PC-3 (cell line): Measurements from ENCODE around the gene BCAS1. TPM values are rescaled to one million over a fixed set of nuclear protein-coding genes. Genes with fewer than 3 reads are reported as not detected.

Source experiments
- ATAC-seq: fragments of 200-7000 bp; cut with Tn5 transposase; 2 replicates; pipeline ENCODE4 v1.9.1; 2020; ENCODE audit warnings: mild to moderate bottlenecking, moderate library complexity
- BruUV-seq: library from RNA; stranded (reverse); fragments of 400-500 nt; replicated peaks from 2 replicates; lab custom pipeline; 2021; lab: Mats Ljungman, UMichigan
- CTCF ChIA-PET: fragments of 300-600 bp; sonication (Branson Sonifier 250); formaldehyde crosslinking; loops from one replicate; lab custom pipeline; 2022; ENCODE audit warnings: antibody characterized with exemption; lab: Charles Lee
- POLR2A ChIA-PET: fragments of 300-600 bp; sonication (Branson Sonifier 250); formaldehyde crosslinking; loops from one replicate; lab custom pipeline; 2022; ENCODE audit warnings: antibody characterized with exemption; ENCODE audit not compliant: unreplicated experiment; lab: Charles Lee
- DNase-seq: peaks from one replicate; pipeline ENCODE4 v3.0.0-alpha.2; 2015
- H2AFZ ChIP-seq: fragments of 300-600 bp; sonication (generic); 2 replicates; pipeline ENCODE4 v1.6.0; 2016; ENCODE audit warnings: antibody characterized with exemption, low read length
- H3F3A ChIP-seq: fragments of 300-600 bp; sonication (generic); one replicate; pipeline ENCODE4 v1.6.0; 2017; ENCODE audit warnings: antibody characterized with exemption, low read length, control low read depth, mild to moderate bottlenecking; ENCODE audit not compliant: unreplicated experiment
- H3K27ac ChIP-seq: fragments of 300-600 bp; sonication (generic); 2 replicates; pipeline ENCODE4 v1.5.1; 2016; ENCODE audit warnings: mild to moderate bottlenecking, low read length
- H3K27me3 ChIP-seq: fragments of 300-600 bp; sonication (generic); 2 replicates; pipeline ENCODE4 v1.6.1; 2016; ENCODE audit warnings: low read length, mixed read lengths
- H3K36me3 ChIP-seq: fragments of 300-600 bp; sonication (generic); 2 replicates; pipeline ENCODE4 v1.6.1; 2016; ENCODE audit warnings: low read depth, mixed run types, low read length, mixed read lengths
- H3K4me1 ChIP-seq: fragments of 300-600 bp; sonication (generic); 2 replicates; pipeline ENCODE4 v1.5.1; 2016; ENCODE audit warnings: low read length; ENCODE audit not compliant: insufficient read depth
- H3K4me2 ChIP-seq: fragments of 300-600 bp; sonication (generic); 2 replicates; pipeline ENCODE4 v1.6.0; 2016; ENCODE audit warnings: low read length
- H3K4me3 ChIP-seq: fragments of 300-600 bp; sonication (generic); 2 replicates; pipeline ENCODE4 v1.5.1; 2016; ENCODE audit warnings: mild to moderate bottlenecking, low read length, mixed read lengths
- H3K79me2 ChIP-seq: fragments of 300-600 bp; sonication (generic); 2 replicates; pipeline ENCODE4 v1.6.1; 2017; ENCODE audit warnings: low read length, mixed read lengths
- H3K9ac ChIP-seq: fragments of 300-600 bp; sonication (generic); 2 replicates; pipeline ENCODE4 v1.6.0; 2016; ENCODE audit warnings: mild to moderate bottlenecking, low read length
- H3K9me2 ChIP-seq: fragments of 300-600 bp; sonication (generic); replicated peaks from 2 replicates; pipeline ENCODE4 v1.6.1; 2016; ENCODE audit warnings: mixed run types, low read length, mixed read lengths
- H3K9me3 ChIP-seq: fragments of 300-600 bp; sonication (generic); 2 replicates; pipeline ENCODE4 v1.6.1; 2016; ENCODE audit warnings: low read length, mixed read lengths
- H4K20me1 ChIP-seq: fragments of 300-600 bp; sonication (generic); 2 replicates; pipeline ENCODE4 v1.6.1; 2016; ENCODE audit warnings: low read length, mixed read lengths
- EZH2 ChIP-seq: fragments of 300-600 bp; sonication (generic); IDR thresholded peaks from one replicate; pipeline ENCODE4 v1.6.1; 2017; ENCODE audit warnings: antibody characterized with exemption, mild to moderate bottlenecking, low read length; ENCODE audit not compliant: unreplicated experiment
- EZH2phosphoT487 ChIP-seq: fragments of 300-600 bp; sonication (generic); IDR thresholded peaks from 2 replicates; pipeline ENCODE4 v1.6.1; 2018; ENCODE audit warnings: mild to moderate bottlenecking, antibody characterized with exemption, low read length, borderline replicate concordance
- intact Hi-C: fragments of 100-400 bp; cut with micrococcal nuclease; formaldehyde crosslinking; loops from 2 replicates; pipeline ENCODE4 v1.9.0; 2023
- total RNA-seq: library from RNA; depleted of rRNA; stranded (reverse); fragments of >200 nt; gene quantifications from 2 replicates; pipeline ENCODE4 v1.2.3, GENCODE V29; 2014
- TF ChIP-seq, protein P1 (sequence below): fragments of 300-600 bp; sonication (generic); conservative IDR thresholded peaks from 2 replicates; pipeline ENCODE4 v1.5.1; 2017; ENCODE audit warnings: antibody characterized with exemption, low read depth, mild to moderate bottlenecking, low read length

Gene BCAS1
- total RNA-seq, 1 experiment from 2014 or later = 0.18 TPM

DNA sequence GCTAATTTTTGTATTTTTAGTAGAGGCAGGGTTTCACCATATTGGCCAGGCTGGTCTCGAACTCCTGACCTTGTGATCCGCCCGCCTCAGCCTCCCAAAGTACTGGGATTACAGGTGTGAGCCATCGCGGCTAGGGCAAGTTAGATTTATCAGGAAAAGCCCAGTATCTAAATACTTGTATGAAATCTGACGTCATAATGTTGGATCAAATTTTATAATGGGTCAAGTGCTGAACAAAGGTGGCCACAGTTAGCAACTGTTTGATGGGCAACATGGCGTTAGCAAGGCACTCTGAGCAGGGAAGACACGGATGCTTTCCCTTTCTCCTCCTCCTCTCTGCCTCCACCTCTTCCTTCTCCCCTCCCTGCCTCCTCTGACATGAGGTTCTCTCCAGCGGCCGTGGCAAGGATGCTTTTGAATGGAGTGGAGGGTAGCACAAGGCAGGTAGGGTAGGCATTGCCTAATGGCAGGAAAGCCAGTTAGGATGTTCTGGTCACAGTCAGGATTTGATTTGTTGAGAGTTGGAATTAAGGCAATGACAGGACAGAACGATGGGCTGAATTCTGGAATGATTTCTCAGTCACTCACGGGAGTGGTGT, 149.6 kb downstream of the BCAS1 start:
- Histone ChIP-seq H3K36me3 (no peaks in the 10 kb centered on the region), H2AFZ (no peak overlapping the region), H3K9ac (no peak overlapping the region), H3K27me3 (no peaks in the 10 kb centered on the region), H3K4me1 (peaks cover 32% of the 10 kb centered on the region), H3K4me3 (no peak overlapping the region), H3K9me3 (no peaks in the 10 kb centered on the region), H3K27ac (no peak overlapping the region), H4K20me1 (no peaks in the 10 kb centered on the region), H3K79me2 (no peaks in the 10 kb centered on the region), H3F3A (no peaks in the 10 kb centered on the region), H3K9me2 (no peaks in the 10 kb centered on the region), H3K4me2 (no peak overlapping the region)
- ChIA-PET POLR2A (no interaction called here), CTCF (no interaction called here)
- ATAC-seq (no peak), DNase-seq (no peak)
- intact Hi-C loops = no loop called here
- BruUV-seq = no TSS peak
- no peak for TF ChIP-seq EZH2phosphoT487
- TF ChIP-seq, protein P1, sequence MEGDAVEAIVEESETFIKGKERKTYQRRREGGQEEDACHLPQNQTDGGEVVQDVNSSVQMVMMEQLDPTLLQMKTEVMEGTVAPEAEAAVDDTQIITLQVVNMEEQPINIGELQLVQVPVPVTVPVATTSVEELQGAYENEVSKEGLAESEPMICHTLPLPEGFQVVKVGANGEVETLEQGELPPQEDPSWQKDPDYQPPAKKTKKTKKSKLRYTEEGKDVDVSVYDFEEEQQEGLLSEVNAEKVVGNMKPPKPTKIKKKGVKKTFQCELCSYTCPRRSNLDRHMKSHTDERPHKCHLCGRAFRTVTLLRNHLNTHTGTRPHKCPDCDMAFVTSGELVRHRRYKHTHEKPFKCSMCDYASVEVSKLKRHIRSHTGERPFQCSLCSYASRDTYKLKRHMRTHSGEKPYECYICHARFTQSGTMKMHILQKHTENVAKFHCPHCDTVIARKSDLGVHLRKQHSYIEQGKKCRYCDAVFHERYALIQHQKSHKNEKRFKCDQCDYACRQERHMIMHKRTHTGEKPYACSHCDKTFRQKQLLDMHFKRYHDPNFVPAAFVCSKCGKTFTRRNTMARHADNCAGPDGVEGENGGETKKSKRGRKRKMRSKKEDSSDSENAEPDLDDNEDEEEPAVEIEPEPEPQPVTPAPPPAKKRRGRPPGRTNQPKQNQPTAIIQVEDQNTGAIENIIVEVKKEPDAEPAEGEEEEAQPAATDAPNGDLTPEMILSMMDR = no peak
- TF ChIP-seq EZH2 = no peak

DNA sequence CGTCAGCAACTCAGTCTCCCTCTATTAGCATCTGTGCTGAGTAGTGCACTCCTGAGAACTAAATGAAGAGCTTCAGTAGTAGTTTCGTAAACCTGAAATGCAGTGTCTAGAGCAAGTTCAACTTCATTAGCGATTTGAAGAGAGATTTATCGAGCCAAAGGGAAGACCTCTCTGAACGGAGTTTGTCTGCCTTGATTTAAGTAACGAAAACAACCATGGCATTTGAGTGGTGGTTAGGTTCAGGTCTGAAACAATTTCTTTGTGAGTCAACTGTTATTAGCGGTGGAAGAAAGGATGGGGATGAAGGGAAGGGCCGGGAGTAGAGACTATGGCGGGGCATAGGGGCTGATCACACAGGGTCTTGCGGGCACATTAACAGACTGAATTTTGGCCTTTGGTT, 150.5 kb downstream of the BCAS1 start:
- H3K4me1 ChIP-seq = peaks cover 33% of the 10 kb centered on the region
- TF ChIP-seq, protein P1 = no peak
- TF ChIP-seq EZH2phosphoT487 = no peak
- no peak for TF ChIP-seq EZH2
- intact Hi-C loops = loop anchor here (5.0 kb wide), 1 partner anchor 323 kb away; no protein-coding TSS in a partner anchor
- no peaks in the 10 kb centered on the region for H3K9me2 ChIP-seq
- ChIA-PET POLR2A (no interaction called here), CTCF (no interaction called here)
- H3K4me3 ChIP-seq = no peak overlapping the region
- H2AFZ ChIP-seq = no peak overlapping the region
- H3K4me2 ChIP-seq = no peak overlapping the region
- no peaks in the 10 kb centered on the region for H4K20me1 ChIP-seq
- no peaks in the 10 kb centered on the region for H3K27me3 ChIP-seq
- no peaks in the 10 kb centered on the region for H3K36me3 ChIP-seq
- no peak overlapping the region for H3K9ac ChIP-seq
- ATAC-seq (no peak), DNase-seq (no peak)
- H3F3A ChIP-seq = no peaks in the 10 kb centered on the region
- no peaks in the 10 kb centered on the region for H3K9me3 ChIP-seq
- H3K27ac ChIP-seq = no peak overlapping the region
- no peaks in the 10 kb centered on the region for H3K79me2 ChIP-seq
- no TSS peak for BruUV-seq

DNA sequence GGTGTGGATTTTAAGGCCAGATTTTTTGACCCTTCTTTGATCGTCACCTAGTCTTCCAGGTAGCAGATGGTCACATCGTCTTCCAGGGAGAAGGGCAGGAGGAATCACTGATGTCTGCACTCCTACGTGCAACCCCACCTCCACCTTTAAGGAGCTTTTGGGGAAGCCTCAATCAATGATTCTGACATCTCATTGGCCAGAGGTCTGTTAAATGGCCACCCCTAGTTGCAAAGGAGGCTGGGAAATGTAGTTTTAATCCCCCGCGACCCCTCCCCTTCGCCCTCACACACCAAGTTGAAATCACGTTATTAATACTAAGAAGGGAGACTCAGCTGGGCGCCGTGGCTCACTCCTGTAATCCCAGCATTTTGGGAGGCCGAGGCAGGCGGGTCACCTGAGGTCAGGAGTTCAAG, 151.4 kb downstream of the BCAS1 start:
- POLR2A ChIA-PET = no interaction called here
- TF ChIP-seq, protein P1 = no peak
- TF ChIP-seq EZH2 (no peak), EZH2phosphoT487 (no peak)

More for the DNA sequence above, 151.4 kb downstream of the BCAS1 start:
- ATAC-seq (no peak), DNase-seq (no peak)
- no peak overlapping the region for H3K4me3 ChIP-seq
- H3K9ac ChIP-seq = no peak overlapping the region
- peaks cover 7% of the 10 kb centered on the region for H3F3A ChIP-seq
- no peaks in the 10 kb centered on the region for H3K9me2 ChIP-seq
- H3K36me3 ChIP-seq = no peaks in the 10 kb centered on the region
- H3K79me2 ChIP-seq = no peaks in the 10 kb centered on the region
- no peaks in the 10 kb centered on the region for H3K9me3 ChIP-seq
- H2AFZ ChIP-seq = no peak overlapping the region
- CTCF ChIA-PET = no interaction called here
- intact Hi-C loops = loop anchor here (5.0 kb wide), 1 partner anchor 322 kb away; no protein-coding TSS in a partner anchor
- no TSS peak for BruUV-seq
- no peak overlapping the region for H3K27ac ChIP-seq
- peaks cover 43% of the 10 kb centered on the region for H3K4me1 ChIP-seq
- no peaks in the 10 kb centered on the region for H4K20me1 ChIP-seq
- H3K27me3 ChIP-seq = no peaks in the 10 kb centered on the region
- H3K4me2 ChIP-seq = no peak overlapping the region
